IMR-90 (cell line): ENCODE results near the gene MAGI1. TPM values are rescaled to one million over a fixed set of nuclear protein-coding genes. Genes with fewer than 3 reads are reported as not detected.

Experiments
- ATAC-seq: fragments of 200-7000 bp; cut with Tn5 transposase; 2 replicates; pipeline ENCODE4 v1.9.1; 2020; ENCODE audit warnings: low read depth, mild to moderate bottlenecking, moderate library complexity
- BruUV-seq: library from RNA; stranded (reverse); fragments of 400-500 nt; replicated peaks from 2 replicates; lab custom pipeline; 2021; lab: Mats Ljungman, UMichigan
- CTCF ChIA-PET: fragments of 300-600 bp; formaldehyde crosslinking; extraction: SDS; loops from one replicate; lab custom pipeline; 2021; ENCODE audit warnings: antibody characterized with exemption; lab: Yijun Ruan, JAX
- POLR2A ChIA-PET: fragments of 300-600 bp; sonication (Branson Sonifier 250); formaldehyde crosslinking; loops from one replicate; lab custom pipeline; 2022; ENCODE audit warnings: antibody characterized with exemption; ENCODE audit not compliant: unreplicated experiment; lab: Charles Lee
- DNase-seq: peaks from one replicate; pipeline ENCODE4 v3.0.0; 2013
- H2AFZ ChIP-seq: replicated peaks from 2 replicates; pipeline ENCODE3; 2013; ENCODE audit warnings: low read length, mild to moderate bottlenecking; ENCODE audit not compliant: poor library complexity
- H2AK5ac ChIP-seq: 2 replicates; pipeline ENCODE4 v1.6.1; 2013; ENCODE audit warnings: low read depth, low read length, inconsistent platforms
- H2AK9ac ChIP-seq: replicated peaks from 2 replicates; pipeline ENCODE3; 2013; ENCODE audit warnings: mild to moderate bottlenecking, low read depth, low read length, moderate library complexity; ENCODE audit not compliant: poor library complexity
- H2BK120ac ChIP-seq: 2 replicates; pipeline ENCODE4 v1.6.1; 2013; ENCODE audit warnings: low read depth, low read length, inconsistent platforms
- H2BK15ac ChIP-seq: 3 replicates; pipeline ENCODE4 v1.6.1; 2013; ENCODE audit warnings: low read depth, low read length, inconsistent platforms
- H2BK20ac ChIP-seq: 2 replicates; pipeline ENCODE4 v1.6.1; 2013; ENCODE audit warnings: low read depth, mild to moderate bottlenecking, inconsistent platforms, low read length, moderate library complexity
- H2BK5ac ChIP-seq: 2 replicates; pipeline ENCODE4 v1.6.1; 2013; ENCODE audit warnings: mild to moderate bottlenecking, low read depth, low read length, inconsistent platforms; ENCODE audit not compliant: poor library complexity, severe bottlenecking
- H3K14ac ChIP-seq: replicated peaks from 2 replicates; pipeline ENCODE4 v1.6.1; 2013; ENCODE audit warnings: low read depth, low read length, inconsistent platforms
- H3K18ac ChIP-seq: 2 replicates; pipeline ENCODE4 v1.6.1; 2013; ENCODE audit warnings: low read depth, low read length, control low read depth
- H3K23ac ChIP-seq: 2 replicates; pipeline ENCODE4 v1.6.1; 2013; ENCODE audit warnings: low read depth, low read length, inconsistent platforms
- H3K27ac ChIP-seq: 2 replicates; pipeline ENCODE4 v1.5.1; 2013; ENCODE audit warnings: mild to moderate bottlenecking, control low read depth, low read length; ENCODE audit not compliant: insufficient read depth
- H3K27me3 ChIP-seq: 2 replicates; pipeline ENCODE4 v1.6.1; 2013; ENCODE audit warnings: low read length; ENCODE audit not compliant: control insufficient read depth, insufficient read depth
- H3K36me3 ChIP-seq: 2 replicates; pipeline ENCODE4 v1.6.1; 2013; ENCODE audit warnings: low read length, mixed read lengths; ENCODE audit not compliant: control insufficient read depth, insufficient read depth
- H3K4ac ChIP-seq: 2 replicates; pipeline ENCODE4 v1.6.1; 2013; ENCODE audit warnings: low read depth, low read length, inconsistent platforms
- H3K4me1 ChIP-seq: 2 replicates; pipeline ENCODE4 v1.6.1; 2013; ENCODE audit warnings: low read length, mixed read lengths; ENCODE audit not compliant: control insufficient read depth, insufficient read depth
- H3K4me2 ChIP-seq: 2 replicates; pipeline ENCODE4 v1.6.1; 2013; ENCODE audit warnings: low read depth, mild to moderate bottlenecking, control low read depth, low read length, moderate library complexity
- H3K4me3 ChIP-seq: 2 replicates; pipeline ENCODE4 v1.5.1; 2013; ENCODE audit warnings: low read depth, mild to moderate bottlenecking, control low read depth, low read length, moderate library complexity; ENCODE audit not compliant: insufficient read depth
- H3K56ac ChIP-seq: 2 replicates; pipeline ENCODE4 v1.6.1; 2013; ENCODE audit warnings: low read length, inconsistent platforms; ENCODE audit not compliant: insufficient read depth; ENCODE audit errors: extremely low read depth
- H3K79me1 ChIP-seq, 2 experiments: 2 replicates each; pipeline ENCODE4 v1.6.1; 2013; ENCODE audit warnings: low read length in 2 of 2, inconsistent platforms in 1 of 2, low read depth in 1 of 2
- H3K9ac ChIP-seq: 2 replicates; pipeline ENCODE4 v1.6.1; 2013; ENCODE audit warnings: low read depth, low read length, control low read depth
- H3K9me1 ChIP-seq: 2 replicates; pipeline ENCODE4 v1.6.1; 2013; ENCODE audit warnings: low read length, inconsistent platforms; ENCODE audit not compliant: insufficient read depth
- H3K9me3 ChIP-seq: 2 replicates; pipeline ENCODE4 v1.6.1; 2013; ENCODE audit warnings: low read length; ENCODE audit not compliant: control insufficient read depth, insufficient read depth
- H4K20me1 ChIP-seq: 2 replicates; pipeline ENCODE4 v1.6.1; 2013; ENCODE audit warnings: low read length, inconsistent platforms; ENCODE audit not compliant: insufficient read depth
- H4K5ac ChIP-seq: 2 replicates; pipeline ENCODE4 v1.6.1; 2013; ENCODE audit warnings: mild to moderate bottlenecking, low read depth, low read length, control low read depth
- H4K8ac ChIP-seq, 2 experiments: 2 replicates each; pipeline ENCODE4 v1.6.1; 2013; ENCODE audit warnings: low read depth in 2 of 2, low read length in 2 of 2, control low read depth in 1 of 2, inconsistent platforms in 1 of 2
- H4K91ac ChIP-seq: 2 replicates; pipeline ENCODE4 v1.6.1; 2013; ENCODE audit warnings: low read depth, low read length, inconsistent platforms; ENCODE audit not compliant: insufficient read depth
- CTCF ChIP-seq: conservative IDR thresholded peaks from 2 replicates; pipeline ENCODE4 v1.5.1; 2012; ENCODE audit warnings: mild to moderate bottlenecking, low read depth, low read length, improper control_type of control experiment
- ELK1 ChIP-seq: fragments of 150-350 bp; IDR thresholded peaks from 2 replicates; pipeline ENCODE4 v1.6.1; 2016; ENCODE audit warnings: low read depth, mild to moderate bottlenecking, low read length, moderate library complexity, borderline replicate concordance
- WGBS, 2 experiments: methylation state at CpG; one replicate each; pipeline versions ENCODE4 v1.1.5 to v1.1.7; 2013; ENCODE audit warnings: missing lambda C conversion rate in 2 of 2; ENCODE audit not compliant: insufficient read length in 1 of 2; ENCODE audit errors: extremely low coverage in 2 of 2; 5-methylcytosine and 5-hydroxymethylcytosine counted together
- dilution Hi-C: fragments of 300-500 bp; cut with HindIII; formaldehyde crosslinking; loops from one replicate; pipeline ENCODE4 v1.14.3; 2018; ENCODE audit warnings: low sequenced_read_pairs; ENCODE audit not compliant: unreplicated experiment
- in situ Hi-C: fragments of 300-500 bp; cut with MboI; formaldehyde crosslinking; loops from 3 replicates; pipeline ENCODE4 v1.14.3; 2019; ENCODE audit warnings: low sequenced_read_pairs, inconsistent platforms, mixed read lengths
- intact Hi-C: fragments of 100-400 bp; cut with micrococcal nuclease; formaldehyde crosslinking; loops from 2 replicates; pipeline ENCODE4 v1.10.0; 2022
- polyA plus RNA-seq, 3 experiments: library from polyadenylated mRNA; depleted of rRNA; stranded (reverse); fragments of >200 nt; gene quantifications; 2 replicates each; pipeline ENCODE4 v1.2.3, GENCODE V29; 2012; ENCODE audit warnings: low replicate concordance in 1 of 3
- total RNA-seq: library from RNA; depleted of rRNA; stranded (reverse); fragments of >200 nt; gene quantifications from 2 replicates; pipeline ENCODE4 v1.2.3, GENCODE V29; 2012

The MAGI1 gene
- total and polyA plus RNA-seq, 2 of the 4 experiments (the other 2 are of a cell fraction): 14.5 to 24.2 TPM

- Histone ChIP-seq H2AFZ (no peak overlapping the region), H3K9me3 (no peaks in the 10 kb centered on the region), H3K27me3 (no peaks in the 10 kb centered on the region), H2BK120ac (no peak overlapping the region), H4K8ac (no peak overlapping the region), H2BK5ac (no peak overlapping the region), H2AK5ac (peak overlapping the region; percentile 81; the same call in 1 of the 2 replicates), H3K14ac (no peak overlapping the region), H3K9me1 (peaks cover 5% of the 10 kb centered on the region; the same call in 1 of the 2 replicates), H3K4me1 (peaks cover 7% of the 10 kb centered on the region), H3K4me2 (no peak overlapping the region), H2BK20ac (no peak overlapping the region), H3K56ac (no peak overlapping the region), H3K4ac (no peak overlapping the region), H3K18ac (no peak overlapping the region), H3K79me1 (peaks cover 14 to 44% of the 10 kb centered on the region in 2 experiments), H3K23ac (no peak overlapping the region; the same call in 1 of the 2 replicates), H4K91ac (no peak overlapping the region), H2AK9ac (no peak overlapping the region), H3K36me3 (no peaks in the 10 kb centered on the region), H3K9ac (no peak overlapping the region), H3K27ac (no peak overlapping the region), H4K20me1 (no peaks in the 10 kb centered on the region), H3K4me3 (no peak overlapping the region), H4K5ac (no peak overlapping the region), H2BK15ac (no peak overlapping the region)
- no peak for DNase-seq
- TF ChIP-seq ELK1 (no peak), CTCF (0 out of 2 replicates have a peak, but pooled peaks have one; percentile 15)
- intact Hi-C loops (no loop called here), dilution Hi-C loops (no loop called here), in situ Hi-C loops (no loop called here)
- CTCF ChIA-PET: interaction anchor here (0.6 to 1.2 kb wide), 4 partner anchors 9 to 68 kb away, joined by 3 to 4 read pairs (median 4); no protein-coding TSS in a partner anchor
- no TSS peak for BruUV-seq
- ATAC-seq: no peak
- POLR2A ChIA-PET: no interaction called here
- no CpG with 5 or more reads among the region's 3 CpGs for WGBS, 2 experiments
Measured at GRCh38 chr3:65569845-65570405, 468.8 kb downstream of the MAGI1 start.
